ENCODE data around the gene NXN. TPM values are rescaled to one million over a fixed set of nuclear protein-coding genes. Genes with fewer than 3 reads are reported as not detected.
"Not testable (repeated sequence)": the region's sequence is repeated elsewhere in the genome, so short reads cannot be mapped to it uniquely, and the experiment has no call there.

The NXN gene
- total and polyA plus RNA-seq, 5 donors, result 11.6 to 21.8 (median 15.2) TPM

DNA sequence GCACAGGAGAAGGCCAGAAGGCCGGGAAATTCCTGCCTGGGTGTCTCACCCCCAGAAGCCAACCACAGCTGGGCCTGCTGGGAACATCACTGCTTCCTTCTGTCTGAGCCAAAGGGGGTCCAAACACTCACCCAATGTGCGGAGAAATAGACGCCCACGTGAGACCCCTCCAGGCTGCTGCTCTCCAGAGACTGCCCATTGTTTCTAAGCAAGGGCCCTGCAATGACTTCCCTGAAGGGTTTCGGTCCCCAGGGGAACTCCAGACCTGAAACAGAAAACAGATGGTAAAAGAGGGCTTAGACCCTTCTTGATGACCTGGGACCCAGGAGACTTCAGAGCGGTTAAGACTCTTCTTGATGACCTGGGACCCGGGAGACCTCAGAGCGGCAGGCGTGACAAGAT lies 156.1 kb downstream of the NXN start:
- DNase-seq (peak in 1 of 3 donors; percentile 30), ATAC-seq (no peak)
- Histone ChIP-seq H3K27me3 (ENCODE audit: control insufficient read depth, insufficient read depth) (no peaks in the 10 kb centered on the region), H3K9me3 (ENCODE audit: control insufficient read depth, low read length) (no peaks in the 10 kb centered on the region), H3K27ac (ENCODE audit: low read length) (no peak overlapping the region), H3K4me1 (ENCODE audit: control insufficient read depth, insufficient read depth, low read length) (no peaks in the 10 kb centered on the region), H3K4me3 (ENCODE audit: low read length) (no peak overlapping the region)
- intact Hi-C loops (cut with DNase I), result no loop called here
- 87% methylated on average over 9 of the region's 9 CpGs for WGBS

DNA sequence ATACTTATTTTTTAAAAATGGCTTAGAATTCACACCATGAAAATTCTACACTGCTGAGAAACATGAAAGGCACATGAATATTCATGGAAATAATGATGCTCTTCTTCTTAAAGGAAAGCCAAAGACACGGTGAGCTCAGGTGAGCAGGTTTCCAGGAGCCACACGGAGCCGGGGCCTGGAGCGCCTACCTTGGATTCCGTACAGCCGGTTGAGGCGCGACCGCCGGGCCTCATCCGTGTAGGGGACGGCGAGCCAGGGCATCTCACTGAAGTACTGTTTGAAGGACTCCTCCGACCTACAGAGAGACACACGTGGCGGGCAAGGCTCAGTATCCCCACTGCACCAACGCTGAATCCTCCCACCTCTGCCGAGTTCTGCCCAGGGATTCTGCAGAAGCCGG lies 160.3 kb downstream of the NXN start:
- Histone ChIP-seq H3K4me1 (ENCODE audit: control insufficient read depth, insufficient read depth, low read length) (no peaks in the 10 kb centered on the region), H3K9me3 (ENCODE audit: control insufficient read depth, low read length) (no peaks in the 10 kb centered on the region)
- no peak for DNase-seq

GRCh38 chr17:814371-814770 lies 165.2 kb downstream of the NXN start:
- WGBS, result 90% methylated on average over 20 of the region's 20 CpGs
- intact Hi-C loops (cut with DNase I), result no loop called here
- ATAC-seq (no peak), DNase-seq (no peak)
- Histone ChIP-seq H3K4me3 (ENCODE audit: low read length) (no peak overlapping the region), H3K4me1 (ENCODE audit: control insufficient read depth, insufficient read depth, low read length) (no peaks in the 10 kb centered on the region), H3K27ac (ENCODE audit: low read length) (no peak overlapping the region), H3K9me3 (ENCODE audit: control insufficient read depth, low read length) (no peaks in the 10 kb centered on the region), H3K27me3 (ENCODE audit: control insufficient read depth, insufficient read depth) (no peaks in the 10 kb centered on the region)

More for the DNA sequence above, 160.3 kb downstream of the NXN start:
- ATAC-seq, result no peak
- 97% methylated on average over 19 of the region's 19 CpGs for WGBS
- Histone ChIP-seq H3K4me3 (ENCODE audit: low read length) (no peak overlapping the region), H3K27me3 (ENCODE audit: control insufficient read depth, insufficient read depth) (no peaks in the 10 kb centered on the region), H3K27ac (ENCODE audit: low read length) (no peak overlapping the region)
- intact Hi-C loops (cut with DNase I), result no loop called here

GRCh38 chr17:812638-813204 lies 166.9 kb downstream of the NXN start:
- Histone ChIP-seq H3K27me3 (ENCODE audit: control insufficient read depth, insufficient read depth) (no peaks in the 10 kb centered on the region), H3K4me3 (ENCODE audit: low read length) (no peak overlapping the region), H3K9me3 (ENCODE audit: control insufficient read depth, low read length) (no peaks in the 10 kb centered on the region), H3K27ac (ENCODE audit: low read length) (no peak overlapping the region), H3K4me1 (ENCODE audit: control insufficient read depth, insufficient read depth, low read length) (no peaks in the 10 kb centered on the region)
- DNase-seq (no peak), ATAC-seq (peak in 1 of 2 donors; percentile 11)
- intact Hi-C loops (cut with DNase I), result no loop called here
- 93% methylated on average over 14 of the region's 14 CpGs for WGBS

DNA sequence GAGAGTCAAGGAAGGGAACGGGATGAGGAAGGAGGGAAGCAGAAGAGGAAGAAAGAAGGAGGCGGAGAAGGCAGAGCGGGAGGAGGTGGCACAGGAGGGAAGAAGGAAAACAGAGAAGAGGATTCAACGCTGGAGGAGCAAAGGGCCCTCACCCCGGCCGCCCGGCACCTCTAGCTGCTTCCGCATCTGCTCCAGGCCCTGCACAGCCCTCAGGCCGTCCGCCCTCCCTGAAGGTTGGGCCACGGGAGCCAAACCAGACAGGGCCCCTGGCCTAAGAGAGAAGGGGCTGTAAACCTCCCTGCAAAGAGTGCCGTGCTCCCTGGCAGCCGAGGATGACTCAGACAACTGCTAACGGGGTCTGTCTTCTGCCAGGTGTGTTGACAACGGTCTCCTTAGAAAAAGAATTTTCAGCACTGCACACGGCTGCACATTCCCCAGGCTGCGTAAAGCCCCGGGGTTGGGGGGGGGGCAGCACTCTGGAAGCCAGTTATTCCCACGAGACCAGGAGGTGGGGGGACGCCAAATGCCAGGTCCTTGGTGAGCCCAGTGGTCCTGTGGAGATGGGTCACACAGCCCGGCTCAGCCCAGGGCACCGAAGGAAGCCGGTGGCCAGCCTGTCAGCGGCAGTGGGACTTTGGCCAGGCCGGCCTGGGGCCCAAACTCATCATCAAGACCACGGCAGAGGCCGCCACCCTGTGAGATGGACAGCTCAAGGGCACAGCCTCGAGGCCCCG lies 168.4 kb downstream of the NXN start:
- no peaks in the 10 kb centered on the region for H3K27me3 ChIP-seq (ENCODE audit: control insufficient read depth, insufficient read depth)
- no peaks in the 10 kb centered on the region for H3K4me1 ChIP-seq (ENCODE audit: control insufficient read depth, insufficient read depth, low read length)
- ATAC-seq, result no peak
- H3K27ac ChIP-seq (ENCODE audit: low read length), result no peak overlapping the region
- intact Hi-C loops (cut with DNase I), result no loop called here
- 89% methylated on average over 29 of the region's 29 CpGs for WGBS
- DNase-seq, result peak in 1 of 3 donors; percentile 51
- no peaks in the 10 kb centered on the region for H3K9me3 ChIP-seq (ENCODE audit: control insufficient read depth, low read length)
- no peak overlapping the region for H3K4me3 ChIP-seq (ENCODE audit: low read length)

- intact Hi-C loops (cut with DNase I), result no loop called here
- 92% methylated on average over 28 of the region's 28 CpGs for WGBS
- DNase-seq, result no peak
- no peaks in the 10 kb centered on the region for H3K9me3 ChIP-seq (ENCODE audit: control insufficient read depth, low read length)
- H3K27ac ChIP-seq (ENCODE audit: low read length), result no peak overlapping the region
- no peak overlapping the region for H3K4me3 ChIP-seq (ENCODE audit: low read length)
- H3K4me1 ChIP-seq (ENCODE audit: control insufficient read depth, insufficient read depth, low read length), result no peaks in the 10 kb centered on the region
- no peaks in the 10 kb centered on the region for H3K27me3 ChIP-seq (ENCODE audit: control insufficient read depth, insufficient read depth)
- no peak for ATAC-seq
Observed at GRCh38 chr17:807523-808294, 171.9 kb downstream of the NXN start.

DNA sequence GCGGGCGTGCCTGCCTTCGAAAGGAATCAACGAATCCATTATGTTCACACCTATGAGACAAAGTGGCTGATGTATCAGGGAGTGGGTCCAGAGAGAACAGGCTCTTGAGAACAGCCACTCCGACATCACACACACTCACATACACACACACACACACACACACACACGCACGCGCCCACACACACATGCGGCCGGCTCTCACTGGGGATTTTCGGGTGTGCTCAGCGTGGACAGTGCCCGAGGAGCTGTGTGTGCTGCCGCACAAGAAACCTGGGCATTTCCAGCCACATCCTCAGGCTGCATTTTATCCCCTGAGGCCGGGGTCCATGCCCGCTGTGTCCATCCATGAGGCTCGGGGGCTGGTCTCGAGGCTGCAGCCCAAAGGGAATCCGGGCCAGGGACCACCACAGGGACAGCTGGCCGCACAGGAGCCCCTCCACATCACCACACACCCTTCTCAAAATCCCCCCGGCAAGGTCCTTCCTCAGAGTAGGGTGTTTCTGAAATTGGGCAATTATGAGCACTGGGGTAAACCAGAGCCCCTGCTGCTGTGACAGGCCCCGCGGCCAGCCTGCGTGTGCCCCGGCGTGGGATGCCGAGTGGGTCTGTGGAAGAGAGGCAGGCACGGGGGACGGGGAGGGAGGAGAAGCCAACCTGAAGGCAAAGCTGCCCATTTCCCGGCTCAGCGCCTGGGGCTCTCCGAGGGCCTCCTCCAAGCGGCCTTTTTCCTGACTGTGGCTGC lies 172.6 kb downstream of the NXN start:
- Histone ChIP-seq H3K27me3 (ENCODE audit: control insufficient read depth, insufficient read depth) (no peaks in the 10 kb centered on the region), H3K9me3 (ENCODE audit: control insufficient read depth, low read length) (no peaks in the 10 kb centered on the region), H3K27ac (ENCODE audit: low read length) (no peak overlapping the region), H3K4me1 (ENCODE audit: control insufficient read depth, insufficient read depth, low read length) (no peaks in the 10 kb centered on the region), H3K4me3 (ENCODE audit: low read length) (no peak overlapping the region)
- intact Hi-C loops (cut with DNase I), result no loop called here
- ATAC-seq, result no peak
- 90% methylated on average over 33 of the region's 33 CpGs for WGBS
- DNase-seq, result no peak

- intact Hi-C loops (cut with DNase I), result no loop called here
- ATAC-seq, result no peak
Observed at GRCh38 chr17:806346-806745, 173.2 kb downstream of the NXN start.

DNA sequence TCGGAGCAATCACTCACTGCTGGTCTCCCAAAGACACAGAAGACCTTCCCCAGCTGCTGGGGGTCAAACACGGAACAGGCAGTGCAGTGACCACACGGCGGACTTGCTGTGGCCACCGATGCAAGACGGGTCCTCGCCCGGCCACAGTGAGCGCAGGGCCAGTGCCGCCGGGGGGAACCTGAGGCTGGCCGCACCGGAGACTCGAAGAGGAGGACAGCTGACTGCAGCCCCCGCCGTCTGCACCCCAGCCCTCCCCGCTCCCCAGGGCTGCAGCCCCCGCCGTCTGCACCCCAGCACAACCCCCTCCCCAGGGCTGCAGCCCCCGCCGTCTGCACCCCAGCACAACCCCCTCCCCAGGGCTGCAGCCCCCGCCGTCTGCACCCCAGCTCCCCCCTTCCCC lies 173.7 kb downstream of the NXN start:
- H3K4me3 ChIP-seq (ENCODE audit: low read length); H3K4me1 ChIP-seq (ENCODE audit: control insufficient read depth, insufficient read depth, low read length); intact Hi-C loops (cut with DNase I); H3K9me3 ChIP-seq (ENCODE audit: control insufficient read depth, low read length); ATAC-seq; H3K27me3 ChIP-seq (ENCODE audit: control insufficient read depth, insufficient read depth); H3K27ac ChIP-seq (ENCODE audit: low read length); DNase-seq: not testable (repeated sequence)
- WGBS, result 93% methylated on average over 23 of the region's 23 CpGs

More at GRCh38 chr17:806346-806745, 173.2 kb downstream of the NXN start:
- no peaks in the 10 kb centered on the region for H3K9me3 ChIP-seq (ENCODE audit: control insufficient read depth, low read length)
- H3K27ac ChIP-seq (ENCODE audit: low read length), result no peak overlapping the region
- H3K4me3 ChIP-seq (ENCODE audit: low read length), result no peak overlapping the region
- no peak for DNase-seq
- H3K4me1 ChIP-seq (ENCODE audit: control insufficient read depth, insufficient read depth, low read length), result no peaks in the 10 kb centered on the region
- 82% methylated on average over 13 of the region's 13 CpGs for WGBS
- no peaks in the 10 kb centered on the region for H3K27me3 ChIP-seq (ENCODE audit: control insufficient read depth, insufficient read depth)

DNA sequence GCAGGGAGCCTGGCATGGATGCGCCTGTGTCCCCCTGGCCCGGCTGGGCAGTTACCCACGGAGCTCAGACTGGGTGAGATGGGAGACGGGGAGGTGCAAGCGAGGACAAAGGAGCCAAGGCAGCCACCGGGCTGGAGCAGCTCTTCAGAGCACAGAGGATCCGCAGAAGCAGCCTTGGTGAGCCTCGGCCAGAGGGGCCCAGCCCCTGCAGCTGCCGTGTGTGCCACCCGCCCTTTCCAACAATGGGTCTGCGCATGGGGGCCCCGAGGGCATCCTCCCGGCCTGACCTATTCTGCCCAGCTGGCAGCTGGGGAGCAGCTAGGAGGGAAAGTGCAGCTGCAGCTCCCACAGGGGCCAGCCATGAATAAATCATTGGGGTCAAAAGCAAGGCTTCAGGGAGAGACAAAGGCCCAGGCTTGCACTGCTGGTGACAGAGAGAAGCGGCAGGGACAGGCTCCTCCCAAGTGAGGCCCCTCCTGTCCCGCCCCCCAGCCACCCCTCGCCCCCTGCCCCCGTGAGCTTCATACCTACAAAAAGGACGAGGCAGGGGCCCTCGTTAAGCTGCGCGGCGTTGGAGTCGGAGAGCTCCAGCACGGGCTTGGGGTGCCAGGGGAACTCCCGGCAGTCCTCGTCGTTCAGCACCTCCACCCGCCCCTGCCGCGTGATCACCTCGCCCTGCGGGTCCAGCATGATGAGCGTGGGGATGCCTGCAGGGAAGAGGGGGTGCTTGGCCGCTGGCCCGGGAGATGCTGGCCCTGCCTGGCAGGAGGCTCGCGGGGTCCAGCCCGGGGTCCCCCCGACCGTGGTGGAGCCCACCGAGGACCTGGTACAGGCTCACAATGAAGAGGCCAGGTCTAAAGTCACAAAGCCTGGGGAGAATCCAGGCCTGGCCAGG lies 174.8 kb downstream of the NXN start:
- Histone ChIP-seq H3K27me3 (ENCODE audit: control insufficient read depth, insufficient read depth) (no peaks in the 10 kb centered on the region), H3K4me1 (ENCODE audit: control insufficient read depth, insufficient read depth, low read length) (no peaks in the 10 kb centered on the region), H3K4me3 (ENCODE audit: low read length) (no peak overlapping the region), H3K9me3 (ENCODE audit: control insufficient read depth, low read length) (no peaks in the 10 kb centered on the region), H3K27ac (ENCODE audit: low read length) (no peak overlapping the region)
- intact Hi-C loops (cut with DNase I), result no loop called here
- 93% methylated on average over 41 of the region's 41 CpGs for WGBS
- no peak for ATAC-seq
- no peak for DNase-seq

Measured in right cardiac atrium (tissue), 5 donors.